ENCODE measurements around the gene ERAP2. TPM values are rescaled to one million over a fixed set of nuclear protein-coding genes. Genes with fewer than 3 reads are reported as not detected.

The ERAP2 gene
- polyA plus RNA-seq, 1 experiment, result 2.5 TPM

- H3K27me3 ChIP-seq (ENCODE audit: control insufficient read depth, insufficient read depth, low read length), result no peaks in the 10 kb centered on the region
- H3K4me3 ChIP-seq (ENCODE audit: low read depth, low read length), result no peak overlapping the region
- ChIA-PET POLR2A (no interaction called here), CTCF (no interaction called here)
- H3K9me3 ChIP-seq (ENCODE audit: control insufficient read depth, insufficient read depth, low read length), result no peaks in the 10 kb centered on the region
- TF ChIP-seq CTCF (IDR thresholded peaks at IDR 0.05; ENCODE audit: low read depth, low read length), result no peak
- no peak for DNase-seq (ENCODE audit: low read depth, low spot score)
- no peak overlapping the region for H3K27ac ChIP-seq (ENCODE audit: low read depth, low read length)
Measured at GRCh38 chr5:96844481-96844990, 31.8 kb upstream of the ERAP2 start.

- ChIA-PET CTCF (no interaction called here), POLR2A (no interaction called here)
- Histone ChIP-seq H3K27ac (ENCODE audit: low read depth, low read length) (no peak overlapping the region), H3K9me3 (ENCODE audit: control insufficient read depth, insufficient read depth, low read length) (no peaks in the 10 kb centered on the region), H3K4me3 (ENCODE audit: low read depth, low read length) (no peak overlapping the region), H3K27me3 (ENCODE audit: control insufficient read depth, insufficient read depth, low read length) (no peaks in the 10 kb centered on the region)
- TF ChIP-seq CTCF (IDR thresholded peaks at IDR 0.05; ENCODE audit: low read depth, low read length), result no peak
- DNase-seq (ENCODE audit: low read depth, low spot score), result no peak
Measured at GRCh38 chr5:96851312-96852062, 24.8 kb upstream of the ERAP2 start.

DNA sequence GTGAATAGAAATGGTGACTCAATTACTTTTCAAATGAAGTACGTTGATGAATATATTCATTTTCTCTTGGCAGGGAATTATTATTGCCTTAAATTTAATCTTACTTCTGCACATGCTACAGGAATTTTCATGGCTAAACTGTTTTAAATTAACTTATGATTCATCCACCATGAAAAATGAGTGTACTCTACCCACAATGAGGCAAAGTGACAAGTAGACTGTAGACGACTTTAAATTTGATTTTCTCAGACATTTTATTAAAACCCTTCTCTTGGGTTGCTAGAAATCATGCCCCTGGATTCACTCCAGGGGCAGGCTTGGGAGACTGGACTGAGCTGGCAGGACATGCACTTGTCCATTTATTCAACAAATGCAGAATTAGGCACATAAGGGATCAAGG is 23.5 kb upstream of the ERAP2 start:
- Histone ChIP-seq H3K27me3 (ENCODE audit: control insufficient read depth, insufficient read depth, low read length) (no peaks in the 10 kb centered on the region), H3K27ac (ENCODE audit: low read depth, low read length) (no peak overlapping the region), H3K4me3 (ENCODE audit: low read depth, low read length) (no peak overlapping the region), H3K9me3 (ENCODE audit: control insufficient read depth, insufficient read depth, low read length) (no peaks in the 10 kb centered on the region)
- POLR2A ChIA-PET, result interaction anchor here (0.5 kb wide), 1 partner anchor 45 kb away, joined by 5 read pairs; the partner anchor contains the start of gene ERAP1
- TF ChIP-seq CTCF (IDR thresholded peaks at IDR 0.05; ENCODE audit: low read depth, low read length), result no peak
- no peak for DNase-seq (ENCODE audit: low read depth, low spot score)
- CTCF ChIA-PET, result interaction anchor here (1.1 kb wide), 1 partner anchor 16 kb away, joined by 5 read pairs; no protein-coding TSS in a partner anchor

GRCh38 chr5:96854067-96854466 is 22.2 kb upstream of the ERAP2 start:
- Histone ChIP-seq H3K27ac (ENCODE audit: low read depth, low read length) (no peak overlapping the region), H3K9me3 (ENCODE audit: control insufficient read depth, insufficient read depth, low read length) (no peaks in the 10 kb centered on the region), H3K4me3 (ENCODE audit: low read depth, low read length) (no peak overlapping the region), H3K27me3 (ENCODE audit: control insufficient read depth, insufficient read depth, low read length) (no peaks in the 10 kb centered on the region)
- no peak for TF ChIP-seq CTCF (IDR thresholded peaks at IDR 0.05; ENCODE audit: low read depth, low read length)
- POLR2A ChIA-PET, result interaction anchor here (0.6 to 0.7 kb wide), 2 partner anchors 83 to 1927 kb away, joined by 4 read pairs; no protein-coding TSS in a partner anchor
- CTCF ChIA-PET, result interaction anchor here (1.1 to 7.0 kb wide), 2 partner anchors 15 kb away, joined by 5 to 54 read pairs; no protein-coding TSS in a partner anchor
- DNase-seq (ENCODE audit: low read depth, low spot score), result no peak

All from AG04450 (cell line).